HG02970 (cell line): ENCODE measurements around the gene KCNB1.

Source experiments
- ATAC-seq: cut with Tn5 transposase; IDR thresholded peaks from one replicate; pipeline ENCODE4 v1.9.1; 2021; ENCODE audit warnings: mild to moderate bottlenecking, moderate library complexity, moderate number of reproducible peaks; ENCODE audit not compliant: unreplicated experiment, low FRiP score

KCNB1 gene

GRCh38 chr20:49503176-49503575 is 20.7 kb upstream of the KCNB1 start:
- no peak for ATAC-seq

DNA sequence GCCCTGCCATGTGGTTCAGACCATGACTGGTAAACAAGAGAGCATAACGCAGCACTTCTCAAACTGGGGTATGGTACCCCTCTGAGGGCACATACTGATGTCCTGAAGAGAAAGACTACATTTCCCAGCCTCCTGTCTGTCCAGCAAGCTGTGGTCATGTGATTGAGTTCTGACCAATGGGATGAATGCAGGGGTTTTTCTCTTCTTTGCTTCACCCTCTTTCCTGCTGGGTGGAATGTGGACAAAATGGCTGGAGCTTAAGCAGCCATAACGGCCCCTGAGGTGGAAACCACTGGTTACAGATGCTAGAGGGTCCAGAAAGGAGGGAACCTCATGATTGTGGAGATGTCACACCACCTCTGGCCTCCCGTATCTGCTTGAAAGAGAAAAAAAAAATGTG is 19.4 kb upstream of the KCNB1 start:
- no peak for ATAC-seq

DNA sequence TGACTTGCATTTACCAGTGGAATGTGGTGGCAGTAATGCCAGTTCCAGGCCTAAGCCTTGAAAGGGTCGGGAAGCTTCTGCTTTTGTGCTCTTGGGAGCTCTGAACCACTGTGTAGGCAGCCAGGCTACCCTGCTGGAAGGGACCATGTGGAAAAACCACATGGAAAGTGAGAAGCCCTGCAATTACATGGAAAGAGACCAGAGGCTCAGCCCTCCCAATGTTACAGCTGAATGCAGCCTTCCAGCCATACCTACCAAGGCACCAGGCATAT is 14.9 kb upstream of the KCNB1 start:
- no peak for ATAC-seq

DNA sequence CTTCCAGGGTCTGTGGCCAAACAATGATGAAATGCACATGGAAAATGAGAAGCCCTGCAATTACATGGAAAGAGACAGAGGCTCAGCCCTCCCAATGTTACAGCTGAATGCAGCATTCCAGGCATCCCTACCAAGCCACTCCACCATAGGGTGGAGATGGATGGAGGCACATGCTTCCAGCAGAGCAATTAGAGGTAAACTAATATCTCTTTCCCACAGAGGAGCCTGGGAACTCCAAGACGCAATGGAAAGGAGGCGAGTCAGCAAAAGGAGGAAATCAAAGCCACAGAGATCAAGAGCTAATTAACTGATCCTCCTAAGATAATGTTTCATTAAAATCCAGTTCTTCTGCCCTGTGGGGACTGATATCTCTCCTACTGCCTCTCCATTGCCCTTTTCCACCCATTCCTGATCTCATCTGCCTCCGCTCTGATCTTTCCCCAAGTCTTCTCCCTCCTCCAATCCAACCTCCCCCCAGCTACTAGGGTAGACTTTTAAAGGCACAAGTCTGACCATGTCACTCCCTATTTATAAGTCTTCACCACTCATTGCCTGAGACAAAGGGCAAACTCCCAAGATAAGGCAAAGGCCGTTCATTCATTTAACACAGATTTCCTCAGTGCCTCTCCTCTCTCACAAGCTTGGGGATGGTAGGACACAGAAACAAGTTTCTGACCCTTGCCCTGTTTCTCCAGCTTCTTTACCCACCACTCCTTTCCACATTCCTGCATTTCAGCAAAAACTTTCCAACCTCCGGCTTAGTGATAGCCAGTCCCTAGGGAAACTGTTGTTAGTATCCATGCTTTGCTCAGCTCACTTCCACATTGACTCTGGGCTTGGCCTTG is 14.3 kb upstream of the KCNB1 start:
- ATAC-seq, result no peak

DNA sequence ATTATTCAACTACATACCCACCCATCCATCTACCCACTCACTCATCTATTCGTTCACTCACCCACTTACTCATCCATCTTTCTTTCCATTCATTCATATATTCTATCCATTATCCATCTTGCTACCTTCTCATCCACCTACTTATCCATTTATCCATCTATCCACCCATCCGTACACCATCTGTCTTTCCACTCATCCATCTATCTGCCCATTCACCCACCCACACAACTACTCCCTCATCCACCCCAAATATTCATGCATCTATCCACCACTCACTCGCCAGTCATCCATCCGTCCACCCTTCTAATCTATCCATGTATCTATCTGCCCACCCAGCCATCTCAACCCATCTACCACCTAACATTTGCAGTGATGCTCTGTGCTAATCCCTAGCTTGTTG is 13.6 kb upstream of the KCNB1 start:
- no peak for ATAC-seq

- no peak for ATAC-seq
These were observed 8.2 kb upstream of the KCNB1 start for GRCh38 chr20:49490689-49491088.

DNA sequence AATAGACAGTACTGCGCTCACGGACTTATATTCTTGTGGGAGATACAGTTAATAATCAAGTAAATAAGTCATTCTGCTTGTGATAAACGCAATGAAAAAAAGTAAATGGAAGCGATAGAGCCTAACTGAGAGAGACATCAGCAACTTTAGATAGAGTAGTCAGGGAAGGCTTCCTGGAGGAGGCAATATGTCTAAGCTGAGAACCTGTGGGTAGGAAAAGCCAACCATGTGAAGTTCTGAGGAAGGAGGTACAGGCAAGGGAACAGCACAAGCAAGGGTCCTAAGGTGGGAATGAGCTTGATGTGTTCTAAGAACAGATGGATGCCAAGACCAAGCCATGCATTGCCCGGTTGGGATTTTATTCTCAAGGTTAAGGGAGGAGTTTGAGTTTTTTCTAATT is 7.2 kb upstream of the KCNB1 start:
- ATAC-seq, result no peak

GRCh38 chr20:49486064-49486463 is 3.6 kb upstream of the KCNB1 start:
- ATAC-seq, result no peak

- no peak for ATAC-seq
These were observed 3.1 kb upstream of the KCNB1 start for GRCh38 chr20:49485563-49485962.

DNA sequence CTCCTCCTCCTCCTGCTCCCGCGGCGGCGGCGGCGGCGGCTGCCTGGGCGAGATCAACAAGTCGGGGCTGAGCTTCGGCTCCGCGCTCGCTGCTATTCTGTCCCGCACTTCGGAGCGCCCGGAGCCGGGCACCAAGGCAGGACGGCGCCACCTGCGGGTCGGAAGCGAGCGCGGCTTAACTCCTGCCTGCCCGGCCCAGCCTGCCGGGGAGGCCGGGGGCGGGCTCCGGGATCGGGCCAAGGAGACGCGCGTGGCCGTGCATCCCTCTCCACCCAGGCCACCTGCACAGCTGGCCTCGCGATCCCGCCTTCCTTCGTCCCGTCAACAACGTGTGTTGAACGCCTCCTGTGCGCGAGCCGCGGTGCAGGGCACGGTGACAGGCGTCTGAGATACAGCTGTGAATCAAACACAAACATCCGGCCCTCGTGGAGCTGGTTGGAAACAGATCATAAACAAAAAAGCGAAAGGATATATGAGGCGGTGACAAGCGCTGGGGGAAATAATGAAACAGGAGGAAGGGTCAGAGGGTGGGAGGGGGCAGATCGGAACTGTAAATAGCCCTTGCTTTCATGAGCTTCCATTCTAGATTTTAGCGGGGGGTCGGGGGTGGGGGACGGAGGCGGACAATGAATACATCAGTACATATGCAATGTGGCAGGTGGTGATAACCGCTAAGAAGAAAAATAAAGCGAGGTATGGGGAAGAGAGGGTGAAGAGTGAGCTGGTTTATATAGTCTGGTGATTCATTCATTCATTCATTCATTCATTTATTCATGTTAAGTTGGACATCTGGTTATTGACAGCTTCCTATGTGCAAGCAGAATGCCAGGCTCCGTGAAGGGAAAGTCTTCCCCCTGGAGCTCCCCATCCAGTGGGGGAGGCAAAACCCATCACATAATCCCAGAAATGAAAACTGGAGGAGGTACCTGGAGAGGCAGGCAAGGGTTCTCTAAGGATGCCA is 2.0 kb upstream of the KCNB1 start:
- ATAC-seq, result no peak

- ATAC-seq, result no peak
These were observed 1.2 kb upstream of the KCNB1 start for GRCh38 chr20:49483696-49484123.

DNA sequence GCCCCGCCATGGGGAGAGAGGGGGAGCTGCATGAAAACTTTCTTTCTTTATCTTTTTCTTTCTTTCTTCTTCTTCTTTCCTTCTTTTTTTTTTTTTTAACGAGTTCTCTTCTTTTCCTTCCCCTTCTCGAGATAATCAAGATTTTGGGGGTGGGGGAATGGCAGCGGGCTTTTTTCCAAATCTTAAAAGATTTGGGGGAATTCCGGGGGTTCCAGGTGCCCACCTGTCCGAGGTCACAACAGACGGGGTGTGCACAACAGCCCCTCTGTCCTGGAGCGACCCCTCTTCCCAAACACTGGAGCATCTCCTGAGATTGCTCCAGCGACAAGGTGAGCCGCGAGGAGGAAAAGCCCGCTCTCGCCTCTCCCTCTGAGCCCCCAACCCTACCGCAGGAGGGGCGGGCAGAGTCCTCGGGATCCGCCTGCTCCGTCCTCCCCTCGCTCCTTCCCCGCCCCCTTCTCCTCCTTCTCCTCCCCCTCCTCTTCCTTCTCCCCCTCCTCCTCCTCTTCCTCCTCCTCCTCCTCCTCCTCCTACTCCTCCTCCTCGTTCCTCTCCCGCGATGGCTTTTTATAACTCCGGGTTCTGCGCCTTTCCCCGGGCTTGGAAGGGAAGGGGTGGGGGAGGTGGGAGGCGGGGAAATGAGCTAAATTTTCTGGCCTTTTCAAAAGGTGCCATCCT is 689 bp upstream of the KCNB1 start:
- ATAC-seq, result no peak

- no peak for ATAC-seq
These were observed 295 bp downstream of the KCNB1 start for GRCh38 chr20:49482173-49482572.

- no peak for ATAC-seq
These were observed 1.4 kb downstream of the KCNB1 start for GRCh38 chr20:49481116-49481515.

DNA sequence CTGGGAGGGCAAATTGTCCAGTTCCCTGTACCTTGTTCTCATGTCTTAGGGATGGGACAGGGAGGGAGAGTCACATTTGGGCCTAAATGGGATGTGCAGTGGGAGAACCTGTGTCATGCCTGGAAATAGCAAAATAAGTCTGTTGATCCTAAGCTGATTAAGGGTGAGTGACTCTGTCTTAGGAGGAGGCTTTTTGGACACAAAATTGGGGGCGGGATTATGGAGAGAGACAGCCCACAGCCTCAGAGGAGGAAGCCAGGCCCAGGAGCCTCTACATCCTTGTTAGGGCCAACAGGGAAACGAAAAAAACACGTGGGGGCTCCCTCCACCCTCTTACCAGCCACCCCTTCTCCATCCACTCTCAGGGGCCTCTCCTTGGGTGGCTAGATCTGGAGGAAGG is 2.2 kb downstream of the KCNB1 start:
- ATAC-seq, result no peak

GRCh38 chr20:49479785-49480184 is 2.7 kb downstream of the KCNB1 start:
- no peak for ATAC-seq

DNA sequence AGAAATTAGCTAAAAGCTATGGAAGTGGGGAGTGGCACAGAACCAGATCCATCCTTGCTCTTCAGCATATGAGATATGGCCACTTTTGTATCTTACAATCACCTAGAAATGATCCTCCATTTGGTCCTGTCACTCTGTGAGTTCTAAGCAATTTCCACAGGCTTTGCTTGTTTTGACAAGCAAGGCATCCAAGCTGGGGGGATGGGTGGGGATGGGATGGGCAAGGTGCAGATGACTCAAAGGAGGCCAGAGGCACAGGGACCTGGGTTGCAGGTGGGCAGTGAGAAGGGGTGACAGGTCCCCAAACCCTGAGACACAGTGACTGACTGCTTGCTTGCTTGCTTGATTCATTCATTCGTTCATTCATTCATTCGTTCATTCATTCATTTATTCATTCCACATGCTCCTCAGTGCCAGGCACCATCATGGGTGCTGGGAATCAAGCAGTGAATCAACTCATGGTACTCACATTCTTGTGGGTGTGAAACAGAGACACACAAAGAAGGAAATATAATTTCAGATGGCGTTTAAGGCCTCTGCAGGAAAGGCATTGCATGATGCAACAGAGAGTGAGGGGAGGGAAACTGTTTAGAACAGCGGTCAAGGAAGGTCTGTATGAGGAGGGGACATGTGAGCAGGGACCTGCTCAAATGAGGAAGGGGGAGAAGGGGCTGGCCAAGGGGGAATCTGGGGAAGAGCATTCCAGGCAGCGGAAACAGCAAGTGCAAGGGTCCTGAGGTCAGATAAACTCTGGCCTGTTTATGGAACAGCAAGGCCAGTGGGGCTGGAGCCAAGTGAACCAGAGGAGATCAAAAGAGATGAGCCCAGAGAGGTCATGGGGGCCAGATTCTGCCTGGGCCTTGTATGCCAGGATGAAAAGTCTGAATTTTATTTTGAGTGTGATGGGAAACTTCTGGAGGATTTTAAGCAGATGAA is 3.4 kb downstream of the KCNB1 start:
- no peak for ATAC-seq

DNA sequence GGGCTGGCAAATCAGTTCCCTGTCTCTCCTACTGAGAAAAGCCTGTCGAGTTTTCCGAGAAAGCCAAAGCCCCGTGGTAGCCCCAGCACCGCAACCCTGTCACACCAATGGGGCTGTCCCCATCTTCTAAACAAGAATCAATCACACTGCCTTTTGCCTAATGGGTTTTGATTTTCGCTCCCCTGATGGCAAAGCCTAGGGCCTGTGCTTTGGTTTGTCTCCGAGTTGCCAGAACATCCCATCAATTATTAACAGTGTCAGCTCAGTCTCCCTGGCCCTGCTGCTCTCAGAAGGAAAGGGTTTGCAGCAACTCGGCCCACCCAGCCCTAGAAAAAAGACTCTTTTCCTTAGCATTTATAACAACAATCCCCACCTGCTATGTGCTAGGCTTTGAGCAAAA is 4.2 kb downstream of the KCNB1 start:
- ATAC-seq, result no peak

DNA sequence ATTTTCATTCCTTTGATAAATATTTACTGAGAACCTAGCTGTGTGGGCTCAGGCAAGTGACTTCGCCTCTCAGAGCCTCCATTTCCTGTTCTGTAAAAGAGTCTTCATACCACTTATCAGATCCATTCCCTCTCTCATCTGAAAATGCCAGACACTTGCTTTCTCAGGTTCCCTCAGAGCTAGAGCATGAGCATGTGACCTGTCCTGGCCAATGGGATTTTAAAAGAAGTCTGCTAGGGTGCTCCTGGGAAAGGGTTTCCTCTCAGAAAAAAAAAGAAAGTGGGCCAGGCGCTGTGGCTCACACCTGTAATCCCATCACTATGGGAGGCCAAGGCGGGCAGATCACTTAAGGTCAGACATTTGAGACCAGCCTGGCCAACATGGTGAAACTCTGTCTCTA is 5.3 kb downstream of the KCNB1 start:
- no peak for ATAC-seq

- no peak for ATAC-seq
These were observed 6.5 kb downstream of the KCNB1 start for GRCh38 chr20:49476016-49476355.
